HG03066 (cell line): ENCODE data around the gene USF1.
"Not testable (repeated sequence)": the region's sequence is repeated elsewhere in the genome, so short reads cannot be mapped to it uniquely, and the experiment has no call there.

ENCODE experiments used
- ATAC-seq: cut with Tn5 transposase; IDR thresholded peaks from one replicate; pipeline ENCODE4 v1.9.1; 2021; ENCODE audit warnings: low read depth; ENCODE audit not compliant: unreplicated experiment

Gene USF1

DNA sequence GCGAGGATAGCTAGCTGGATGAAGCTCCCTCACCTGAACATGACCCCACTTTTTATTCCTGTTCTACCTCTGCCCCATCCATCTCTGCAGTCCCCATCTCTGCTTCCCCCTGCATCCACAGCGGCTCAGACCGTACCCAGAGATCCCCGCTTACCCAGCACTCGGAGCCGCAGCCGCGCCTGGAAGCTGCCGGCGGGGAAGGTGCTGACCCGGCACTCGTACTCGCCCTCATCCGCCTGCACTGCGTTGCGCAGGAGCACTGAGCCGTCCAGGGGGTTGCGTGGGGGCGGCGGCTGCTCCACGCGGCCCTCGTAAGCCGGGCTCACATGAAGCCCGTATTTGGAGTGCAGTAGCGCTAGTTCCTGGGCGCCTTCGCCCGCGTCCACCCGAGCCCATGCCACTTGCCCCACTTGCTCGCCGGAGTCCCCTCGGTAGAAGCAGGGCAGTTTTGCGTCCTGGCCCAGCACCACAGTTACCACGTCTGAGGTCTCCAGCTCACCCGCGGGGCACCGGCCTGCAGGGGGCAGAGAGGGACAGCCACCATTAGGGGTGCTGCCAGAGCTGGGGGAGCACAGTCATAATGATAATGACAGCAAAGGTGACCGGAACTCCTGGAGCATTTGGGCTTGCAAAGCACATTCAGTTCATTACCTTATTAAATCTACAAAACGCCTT lies 33.8 kb upstream of the USF1 start:
- ATAC-seq, result no peak

DNA sequence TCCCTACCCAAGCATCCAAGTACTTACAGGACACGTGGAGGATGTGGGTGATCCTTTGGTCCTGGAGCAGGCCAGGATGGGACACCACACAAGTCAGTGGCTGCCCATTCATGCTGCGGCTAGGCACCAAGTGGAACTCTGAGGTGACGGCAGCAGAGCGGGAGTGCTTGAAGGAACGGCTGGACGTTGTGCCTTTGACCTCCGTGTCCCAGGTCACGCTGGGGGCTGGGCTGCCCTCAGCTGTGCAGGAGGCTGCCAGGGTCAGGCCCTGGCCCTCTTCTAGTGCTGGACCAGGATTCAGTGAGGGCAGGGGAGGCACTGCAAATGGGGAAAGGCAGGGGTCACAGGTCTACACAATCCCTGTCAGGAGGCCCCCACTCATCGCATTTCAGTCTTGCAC lies 31.6 kb upstream of the USF1 start:
- no peak for ATAC-seq

DNA sequence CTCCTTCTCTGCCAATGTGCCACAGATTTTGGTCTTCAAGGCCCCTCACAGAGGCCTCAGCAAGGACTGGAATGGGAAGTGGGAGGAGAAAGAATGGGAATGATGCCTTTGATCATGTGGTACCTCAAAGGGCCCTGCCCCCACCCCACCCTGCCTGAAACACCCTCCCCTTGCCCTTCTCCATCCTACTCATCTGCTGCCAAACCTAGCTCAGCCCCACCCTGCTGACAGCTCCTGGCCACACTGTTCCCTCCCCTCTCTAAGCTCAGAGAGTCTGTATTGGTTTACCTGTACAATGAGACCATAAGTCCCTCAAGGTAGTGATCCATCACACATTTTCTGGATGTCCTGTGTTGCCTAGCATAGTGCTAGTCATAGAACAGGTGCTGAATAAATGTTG lies 30.6 kb upstream of the USF1 start:
- no peak for ATAC-seq

DNA sequence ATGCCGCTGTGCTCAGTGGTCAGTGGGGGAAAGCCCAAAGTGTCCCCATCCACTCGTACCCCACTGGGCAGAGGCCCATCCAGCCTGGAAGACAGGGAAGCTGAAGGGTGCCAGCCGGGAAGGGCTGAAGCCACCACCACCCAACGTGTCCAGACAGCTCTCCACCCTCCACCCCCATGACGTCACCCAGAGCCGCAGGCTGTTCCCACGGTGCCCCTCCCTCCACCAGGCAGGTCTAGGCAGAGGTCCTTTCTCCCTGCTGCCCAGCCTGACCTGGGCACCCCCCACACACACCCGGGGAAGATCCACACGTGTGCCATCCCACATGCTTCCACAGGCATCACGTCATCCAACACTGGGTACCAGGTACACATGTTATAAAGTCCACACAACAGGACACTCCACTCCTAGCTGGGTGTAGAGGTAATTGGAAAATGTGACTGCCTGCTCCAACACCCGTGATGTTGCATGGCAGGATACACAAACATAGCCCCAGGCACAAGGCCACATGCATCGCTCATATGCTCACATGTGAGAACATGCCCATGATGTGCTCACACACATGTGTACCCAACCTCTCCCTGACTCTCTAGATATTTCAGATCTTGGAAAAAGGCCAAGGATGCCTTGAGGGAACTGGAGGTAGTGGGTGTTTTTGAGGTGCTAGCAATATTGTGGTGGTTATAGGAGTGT lies 29.0 kb upstream of the USF1 start:
- ATAC-seq, result no peak

- no peak for ATAC-seq
Measured at GRCh38 chr1:161073474-161074121, 27.8 kb upstream of the USF1 start.

GRCh38 chr1:161072751-161073449 lies 27.1 kb upstream of the USF1 start:
- no peak for ATAC-seq

DNA sequence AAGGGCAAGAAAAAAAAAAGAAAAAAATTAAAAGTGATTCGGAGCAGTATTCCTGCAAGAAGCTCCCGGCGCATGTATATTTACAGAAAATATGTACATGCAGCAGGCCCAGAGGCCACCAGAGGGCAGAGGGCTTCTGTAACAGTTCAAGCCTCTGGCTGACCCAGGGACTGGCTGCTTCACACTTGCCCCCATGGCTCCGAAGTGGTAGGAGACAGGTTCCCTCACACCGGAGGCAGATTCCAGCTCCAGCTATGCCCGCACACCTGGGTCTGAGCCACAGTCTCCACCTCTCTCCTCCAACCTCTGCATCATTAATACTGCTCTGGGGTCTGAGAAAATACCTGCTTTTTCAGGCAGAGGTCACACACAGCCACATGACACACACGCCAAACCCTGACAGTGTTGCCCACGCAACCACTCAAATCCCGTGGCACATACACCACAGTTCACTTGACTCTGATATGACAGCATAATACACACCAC lies 26.2 kb upstream of the USF1 start:
- no peak for ATAC-seq

DNA sequence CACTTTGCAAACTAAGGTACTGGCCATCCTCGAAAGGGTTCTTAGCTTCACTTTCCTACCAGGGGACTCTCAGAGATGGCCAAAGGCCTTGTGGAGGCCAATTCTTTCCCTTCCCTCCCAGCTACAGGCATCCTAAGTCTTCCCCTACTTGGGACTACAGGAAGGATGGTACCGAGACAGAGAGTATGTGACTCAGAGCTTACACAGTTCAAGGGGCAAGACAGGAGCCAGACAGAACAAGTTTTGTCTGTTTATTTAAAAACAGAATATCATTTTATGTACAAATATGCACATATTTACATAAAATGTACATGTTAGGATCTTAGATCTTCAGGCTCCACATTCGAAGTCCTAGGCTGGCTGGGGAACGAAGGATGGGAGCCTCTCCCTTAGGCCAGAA lies 25.0 kb upstream of the USF1 start:
- ATAC-seq, result no peak

DNA sequence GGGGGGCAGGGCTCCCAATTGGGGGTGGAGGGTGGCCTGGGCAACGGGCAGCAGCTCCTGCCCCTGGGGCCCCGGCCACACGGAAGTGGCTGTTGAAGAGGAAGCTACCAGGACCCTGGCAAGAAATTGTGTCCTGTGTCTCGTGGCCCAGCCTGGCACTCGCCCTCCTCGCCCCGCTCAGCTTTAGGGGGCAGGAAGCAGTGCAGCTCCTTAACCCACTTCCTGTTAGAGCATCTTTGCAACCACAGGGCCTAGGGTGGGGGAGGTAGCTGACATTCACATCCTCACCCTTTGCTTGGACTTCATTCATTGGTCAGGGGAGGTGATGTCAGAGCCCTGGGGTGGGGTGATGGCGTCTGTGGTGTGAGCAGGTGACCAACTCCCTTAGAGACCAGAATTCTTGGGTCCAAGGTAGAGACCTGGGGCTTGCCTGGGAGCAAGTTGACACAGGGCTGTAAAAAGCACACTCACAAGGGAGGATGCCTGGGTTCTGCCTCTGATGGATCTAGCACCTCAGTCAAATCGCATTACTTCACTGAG lies 24.0 kb upstream of the USF1 start, which contains the start of gene ARHGAP30:
TSS of gene ARHGAP30 (minus strand) at position 161 of the 540 bp plus-strand sequence. CDS start 267 bp downstream, outside the sequence.
- ATAC-seq, result peak; percentile 87

GRCh38 chr1:161069241-161069640 lies 23.5 kb upstream of the USF1 start:
- no peak for ATAC-seq

DNA sequence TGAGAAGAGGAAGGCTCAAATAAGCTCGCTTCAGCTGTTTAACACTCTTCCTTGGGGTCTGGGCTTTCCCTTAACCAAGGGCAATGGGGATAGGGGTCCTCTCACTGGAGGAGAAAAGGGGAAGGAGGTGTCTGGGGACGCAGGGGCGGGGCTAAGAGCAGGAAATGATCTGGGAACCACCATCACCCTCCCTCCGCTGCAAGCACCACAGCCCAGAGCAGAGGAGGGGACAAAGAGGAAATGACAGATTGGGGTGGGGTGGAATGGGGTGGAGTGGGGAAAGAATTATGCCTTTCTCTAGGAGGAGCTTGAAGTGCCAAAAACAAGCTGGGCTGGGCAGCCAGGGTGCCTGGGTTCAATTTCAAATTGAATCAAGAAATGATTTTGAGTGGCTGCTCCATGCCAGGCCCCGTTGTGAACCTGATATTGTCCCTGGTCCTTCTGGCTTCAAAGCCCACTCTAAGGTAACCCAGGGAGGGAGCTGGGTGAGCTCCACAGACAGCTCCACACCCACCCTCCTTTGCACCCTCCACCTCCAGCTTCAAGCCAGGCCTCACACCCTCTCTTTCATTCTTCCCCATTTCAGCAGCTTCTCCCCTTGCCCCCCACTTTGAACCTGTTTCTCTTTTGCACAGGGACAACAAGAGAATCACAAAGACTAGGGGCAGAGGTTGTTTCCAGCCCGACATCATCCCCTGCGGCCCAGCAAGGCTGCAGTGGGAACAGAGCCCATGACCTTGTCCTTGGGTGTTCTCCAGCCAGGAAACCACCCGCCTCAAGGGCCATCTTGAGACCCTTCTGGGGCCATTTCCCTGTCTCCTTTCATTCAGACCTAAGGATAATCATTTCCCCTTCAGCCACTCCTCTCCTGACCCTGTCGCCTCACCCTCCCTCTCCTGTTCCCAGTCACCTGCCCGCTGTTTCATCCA lies 22.8 kb upstream of the USF1 start:
- peak; percentile 57 for ATAC-seq

DNA sequence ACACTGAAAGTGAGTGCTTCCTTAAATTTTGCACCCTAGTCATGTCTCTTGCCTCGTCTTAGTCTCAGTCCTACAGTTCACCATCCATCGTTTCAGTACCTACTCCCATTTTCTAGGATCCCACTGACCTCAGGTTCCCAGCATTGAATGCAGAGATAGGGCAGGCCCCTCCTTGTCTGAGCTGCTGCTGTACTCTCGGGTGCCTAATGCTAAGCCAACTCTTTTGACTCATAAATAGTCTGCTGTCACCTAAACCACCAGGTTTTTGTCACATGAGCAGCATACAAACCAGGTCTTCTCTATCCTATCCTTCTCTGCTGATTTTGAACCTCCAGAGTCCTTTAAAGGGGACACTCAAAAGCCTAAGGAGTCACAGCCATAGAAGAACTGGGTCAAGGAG lies 20.9 kb upstream of the USF1 start:
- ATAC-seq, result no peak

DNA sequence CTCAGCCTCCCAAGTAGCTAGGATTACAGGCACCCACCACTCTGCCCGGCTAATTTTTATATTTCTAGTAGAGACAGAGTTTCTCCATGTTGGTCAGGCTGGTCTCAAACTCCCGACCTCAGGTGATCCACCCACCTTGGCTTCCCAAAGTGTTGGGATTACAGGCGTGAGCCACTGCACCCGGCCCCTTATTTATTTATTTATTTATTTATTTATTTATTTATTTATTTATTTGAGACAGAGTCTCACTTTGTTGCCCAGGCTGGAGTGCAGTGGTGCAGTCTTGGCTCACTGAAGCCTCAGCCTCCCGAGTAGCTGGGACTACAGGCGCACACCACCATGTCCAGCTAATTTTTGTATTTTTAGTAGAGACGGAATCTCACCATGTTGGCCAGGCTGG lies 19.9 kb upstream of the USF1 start:
- ATAC-seq, result not testable (repeated sequence)

- not testable (repeated sequence) for ATAC-seq
Measured at GRCh38 chr1:161063936-161064335, 18.2 kb upstream of the USF1 start.

- ATAC-seq, result no peak
Measured at GRCh38 chr1:161061419-161061818, 15.6 kb upstream of the USF1 start.

GRCh38 chr1:161059293-161059692 lies 13.5 kb upstream of the USF1 start:
- no peak for ATAC-seq

- ATAC-seq, result no peak
Measured at GRCh38 chr1:161054805-161055204, 9.0 kb upstream of the USF1 start.

- no peak for ATAC-seq
Measured at GRCh38 chr1:161054232-161054631, 8.5 kb upstream of the USF1 start.

DNA sequence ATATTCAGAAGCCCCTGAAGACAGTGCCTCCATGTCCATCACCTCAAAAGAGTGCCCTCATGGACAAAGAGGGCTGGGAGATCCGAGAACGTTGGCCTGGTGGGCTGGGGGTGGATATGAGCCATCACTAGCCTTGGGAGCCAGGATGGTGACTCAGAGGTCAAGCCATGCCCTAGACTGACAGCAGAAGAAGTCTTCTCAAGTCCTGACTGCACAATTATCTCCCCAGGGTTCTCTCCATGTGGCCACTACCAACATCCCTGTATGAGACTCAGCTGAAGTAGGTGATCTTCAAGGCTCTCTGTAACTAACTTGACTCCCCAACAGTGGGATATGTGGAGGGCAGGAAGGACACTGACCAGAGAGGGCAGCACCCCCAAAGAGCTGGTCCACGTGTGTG lies 7.1 kb upstream of the USF1 start:
- no peak for ATAC-seq

- ATAC-seq, result no peak
Measured at GRCh38 chr1:161051219-161051618, 5.4 kb upstream of the USF1 start.
